GM18867 (cell line): ENCODE results near the gene CADPS.

Experiments used
- ATAC-seq: cut with Tn5 transposase; IDR thresholded peaks from one replicate; pipeline ENCODE4 v1.9.1; 2021; ENCODE audit warnings: mild to moderate bottlenecking, moderate library complexity; ENCODE audit not compliant: unreplicated experiment

The CADPS gene

DNA sequence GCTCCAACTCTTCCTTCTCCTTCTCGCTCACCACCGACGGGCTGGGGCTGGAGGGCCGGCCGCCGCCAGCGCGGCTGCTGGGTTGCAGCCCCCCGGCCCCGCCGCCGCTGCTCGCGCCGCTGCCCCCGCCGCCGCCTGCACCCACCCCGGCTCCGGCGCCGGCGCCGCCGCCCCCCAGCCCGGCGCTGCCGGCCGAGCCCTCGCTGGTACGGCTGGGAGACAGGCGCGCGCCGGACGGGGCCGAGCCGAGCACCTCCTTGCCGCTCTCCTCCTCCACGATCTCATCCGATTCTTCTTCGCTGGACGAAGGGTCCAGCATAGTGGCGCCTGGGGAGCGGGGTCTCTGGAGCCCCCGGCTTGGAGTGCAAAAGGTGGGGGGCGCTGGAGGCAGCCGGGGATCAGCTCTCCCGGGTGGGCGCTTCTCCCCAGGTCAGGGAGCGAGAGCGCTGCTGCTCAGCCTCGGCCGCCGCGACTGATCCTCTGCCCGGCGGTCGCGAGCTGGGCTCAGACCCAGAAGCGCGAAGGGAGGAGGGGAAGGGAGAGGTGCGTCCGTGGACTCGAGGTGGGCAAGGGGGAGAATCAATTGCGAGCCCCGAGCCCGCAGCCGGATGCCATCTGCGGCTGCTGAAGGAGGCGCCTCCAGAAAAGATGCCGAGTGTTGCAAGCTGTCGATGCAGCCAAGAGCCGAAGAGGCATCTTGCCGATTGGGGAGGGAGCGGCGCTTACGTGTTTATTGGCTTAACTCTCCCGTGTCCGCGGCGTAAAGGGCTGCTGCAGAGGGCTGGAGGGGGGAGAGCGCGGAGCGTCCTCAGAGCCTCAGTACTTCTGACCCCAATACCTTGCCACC, at the start of gene CADPS:
CADPS (minus strand) TSS at position 706 of the 847 bp plus-strand sequence; CDS start at position 319, 387 bp downstream.
- no peak for ATAC-seq

- ATAC-seq: no peak
Observed at GRCh38 chr3:62923066-62923465, 47.9 kb upstream of the CADPS start.

DNA sequence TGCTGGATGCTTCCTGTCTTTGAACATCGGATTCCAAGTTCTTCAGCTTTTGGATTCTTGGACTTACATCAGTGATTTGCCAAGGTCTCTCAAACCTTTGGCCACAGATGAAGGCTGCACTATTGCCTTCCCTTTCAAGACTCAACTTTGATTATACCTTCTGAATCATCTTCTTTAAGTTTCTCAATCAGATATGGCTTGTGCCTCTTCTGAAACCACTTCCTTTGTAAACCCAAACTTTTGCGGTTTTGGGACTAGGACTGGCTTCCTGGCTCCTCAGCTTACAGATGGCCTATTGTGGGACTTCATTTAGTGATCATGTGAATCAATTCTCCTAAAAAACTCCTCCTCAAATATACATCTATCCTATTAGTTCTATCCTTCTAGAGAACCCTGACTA, 47.1 kb upstream of the CADPS start:
- ATAC-seq: no peak

DNA sequence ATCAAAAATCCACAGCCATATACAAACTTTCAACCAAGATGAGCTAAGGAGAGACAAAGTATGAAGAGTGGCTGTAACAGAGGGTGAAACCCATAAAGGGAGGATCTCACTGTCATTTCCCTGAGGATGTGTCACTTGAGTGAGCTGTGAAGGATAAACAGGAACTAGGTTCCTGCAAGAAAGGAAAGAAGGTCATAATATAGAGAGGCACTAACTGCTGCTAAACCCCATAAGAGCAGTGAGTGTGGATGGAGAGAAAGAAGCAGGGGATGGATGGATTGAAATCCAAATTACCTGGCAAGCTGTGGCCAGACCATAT, 45.2 kb upstream of the CADPS start:
- ATAC-seq: no peak

DNA sequence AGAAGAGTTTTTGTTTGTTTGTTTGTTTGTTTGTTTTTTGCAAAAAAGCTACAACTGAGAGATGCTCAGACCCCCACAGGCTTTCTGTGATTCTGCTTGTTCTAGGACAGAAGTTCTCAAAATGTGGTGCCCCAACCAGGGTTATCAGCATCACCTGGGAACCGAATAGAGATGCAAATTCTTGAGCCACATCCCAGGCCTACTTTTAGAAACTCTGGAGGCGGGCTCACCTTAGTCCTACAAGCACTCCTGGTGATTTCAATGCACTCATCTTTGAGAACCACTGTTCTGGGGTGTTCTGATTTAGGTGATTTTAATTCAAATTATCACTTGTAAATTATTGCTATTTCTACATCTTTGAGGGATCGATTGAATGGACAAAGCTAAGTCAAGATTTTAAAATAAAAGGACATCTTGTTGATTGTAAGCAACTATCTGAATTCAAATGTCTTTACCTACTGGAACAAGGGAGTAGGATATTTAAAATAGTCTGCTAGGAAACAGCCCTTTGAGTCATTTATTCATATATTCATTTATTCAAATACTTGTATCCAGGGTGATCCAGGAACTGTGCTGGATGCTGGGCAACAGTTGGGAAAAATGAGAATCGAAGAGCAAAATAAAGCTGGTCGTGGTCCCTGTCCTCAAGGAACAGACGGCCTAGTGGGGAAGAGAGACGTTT, 44.7 kb upstream of the CADPS start:
- ATAC-seq: no peak

DNA sequence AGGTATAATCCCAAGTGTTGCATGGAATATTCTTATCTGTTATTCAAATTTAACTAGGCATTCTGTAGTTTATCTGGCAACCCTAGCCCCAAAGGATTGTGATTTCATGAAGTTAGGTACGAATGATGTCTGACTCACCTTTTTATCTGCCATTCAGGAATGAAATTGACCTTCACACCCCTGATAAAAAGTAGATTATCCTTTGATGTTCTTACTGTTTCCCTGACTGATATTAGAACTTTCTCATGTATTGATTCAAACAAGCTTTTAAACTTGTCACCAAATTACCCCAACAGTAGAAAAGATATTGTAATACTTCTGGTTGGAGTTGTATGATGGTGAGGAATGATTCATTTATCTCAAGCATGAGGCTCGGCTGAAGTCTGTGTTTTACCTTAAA, 43.6 kb upstream of the CADPS start:
- no peak for ATAC-seq

DNA sequence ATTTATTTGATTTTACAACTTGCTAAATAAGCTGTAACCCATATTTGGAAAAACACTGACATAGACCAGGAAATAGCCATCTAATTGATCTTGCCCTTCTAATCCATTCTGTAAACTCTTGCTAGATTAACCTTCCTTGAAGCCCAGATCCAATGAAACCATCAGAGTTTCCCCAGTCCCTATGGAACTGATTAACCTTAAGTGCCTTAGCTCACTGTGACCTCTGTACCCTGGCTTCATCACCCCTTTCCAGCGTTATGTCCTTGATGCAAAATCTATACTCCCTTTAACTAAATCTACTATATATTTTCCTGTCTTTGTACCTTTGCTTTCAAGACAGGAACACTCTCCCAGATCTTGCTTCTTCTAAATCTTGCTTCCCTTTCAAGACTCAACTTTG, 42.9 kb upstream of the CADPS start:
- ATAC-seq: no peak

DNA sequence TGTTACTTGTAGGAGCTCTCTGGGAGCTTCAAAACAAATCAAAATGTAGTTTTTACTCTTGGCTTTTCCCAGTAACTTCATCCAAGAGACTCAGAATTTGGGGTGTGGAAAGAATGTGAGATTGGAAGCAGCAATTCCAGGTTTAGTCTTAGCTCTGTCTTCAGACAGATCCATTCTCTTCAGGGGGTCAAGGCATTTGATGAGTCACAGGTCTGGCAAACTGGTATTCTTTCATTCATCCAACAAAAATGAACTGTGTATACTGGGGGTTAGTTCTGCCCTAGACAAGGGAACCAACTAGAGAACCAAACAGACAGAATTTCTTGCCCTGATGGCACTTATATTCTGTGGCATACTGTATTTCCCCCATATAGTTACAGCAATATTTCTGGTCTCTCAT, 36.3 kb upstream of the CADPS start:
- no peak for ATAC-seq

GRCh38 chr3:62905331-62905730, 30.1 kb upstream of the CADPS start:
- ATAC-seq: no peak

DNA sequence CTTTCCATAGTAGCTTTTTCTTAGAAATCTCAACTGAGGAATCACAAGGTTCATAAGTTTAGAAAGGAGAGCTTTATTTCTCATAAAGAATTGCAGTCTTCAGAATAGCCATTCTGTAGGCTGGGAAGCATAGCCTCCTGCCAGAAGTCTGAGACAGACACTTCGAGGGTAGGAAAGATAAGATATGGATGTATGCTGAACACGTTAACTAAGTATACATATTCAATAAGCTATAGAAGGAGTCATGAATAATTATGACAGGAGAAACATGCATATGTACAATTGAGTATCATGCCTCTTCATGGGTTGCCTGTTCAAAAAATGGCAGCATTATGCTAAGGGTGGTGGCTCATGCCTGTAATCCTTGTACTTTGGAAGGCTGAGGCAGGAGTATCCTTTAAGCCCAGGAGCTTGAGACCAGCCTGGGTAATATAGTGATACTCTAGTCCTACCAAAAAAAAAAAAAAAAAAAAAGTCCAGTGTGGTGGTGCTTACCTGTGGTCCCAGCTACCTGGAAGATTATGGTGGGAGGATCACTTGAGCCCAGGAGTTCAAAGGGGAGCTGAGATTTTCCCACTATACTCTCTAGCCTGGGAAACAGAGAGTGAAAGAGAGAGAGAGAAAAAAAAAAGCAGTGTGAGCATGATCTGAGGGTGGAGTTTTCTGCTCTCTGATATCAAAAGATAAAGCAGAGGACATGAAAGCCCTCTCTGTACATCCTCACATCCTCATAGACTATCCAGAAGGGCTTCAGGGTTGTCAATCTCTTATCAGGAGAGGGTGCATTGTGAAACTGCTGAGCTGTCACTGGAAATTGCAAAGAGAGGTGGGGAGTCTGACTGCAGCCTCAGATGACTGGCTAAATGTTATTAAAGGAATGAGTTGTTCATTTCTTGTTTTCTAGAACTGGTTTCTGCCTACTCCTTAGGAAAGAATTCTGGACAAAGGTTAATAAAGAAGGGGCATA, 23.6 kb upstream of the CADPS start:
- no peak for ATAC-seq

GRCh38 chr3:62895901-62896300, 20.7 kb upstream of the CADPS start:
- no peak for ATAC-seq

GRCh38 chr3:62892951-62893350, 17.7 kb upstream of the CADPS start:
- no peak for ATAC-seq

DNA sequence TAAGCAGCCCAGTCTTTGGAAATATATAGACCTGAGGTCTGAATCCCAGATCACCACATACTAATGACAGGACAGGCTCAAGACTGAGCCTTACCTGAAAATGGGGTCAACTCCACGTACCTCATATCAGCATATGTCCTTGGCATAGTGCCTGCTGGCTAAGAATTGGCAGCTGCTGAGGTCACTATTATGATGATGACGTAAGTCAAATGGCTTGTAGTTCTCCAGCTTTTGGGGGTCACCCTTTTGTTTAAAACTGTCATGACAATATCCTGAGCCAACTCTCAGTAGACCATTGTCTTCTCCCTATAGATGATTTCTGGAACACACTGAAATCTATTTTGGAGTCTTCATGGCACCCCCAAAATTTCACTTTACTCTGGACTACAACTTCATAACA, 16.8 kb upstream of the CADPS start:
- ATAC-seq: no peak

DNA sequence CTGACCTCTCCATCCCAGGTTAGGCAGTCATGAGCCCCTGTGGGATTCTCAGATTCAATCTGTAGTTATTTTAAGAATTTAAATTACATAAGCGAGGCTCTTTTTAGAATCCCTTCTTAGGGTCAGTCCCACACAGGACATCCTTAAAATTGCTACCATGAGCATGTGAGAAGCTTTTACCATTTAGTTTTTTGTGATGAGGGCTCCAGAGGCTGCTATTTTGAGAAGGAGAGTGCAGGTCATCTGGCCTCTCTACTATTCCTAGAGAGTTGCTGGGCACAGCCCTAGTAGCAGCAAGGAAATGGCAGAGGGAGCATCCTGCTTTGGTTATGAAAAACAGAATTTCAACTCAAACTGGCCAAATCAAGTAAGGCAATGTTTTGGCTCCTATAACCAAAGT, 13.6 kb upstream of the CADPS start:
- ATAC-seq: no peak

DNA sequence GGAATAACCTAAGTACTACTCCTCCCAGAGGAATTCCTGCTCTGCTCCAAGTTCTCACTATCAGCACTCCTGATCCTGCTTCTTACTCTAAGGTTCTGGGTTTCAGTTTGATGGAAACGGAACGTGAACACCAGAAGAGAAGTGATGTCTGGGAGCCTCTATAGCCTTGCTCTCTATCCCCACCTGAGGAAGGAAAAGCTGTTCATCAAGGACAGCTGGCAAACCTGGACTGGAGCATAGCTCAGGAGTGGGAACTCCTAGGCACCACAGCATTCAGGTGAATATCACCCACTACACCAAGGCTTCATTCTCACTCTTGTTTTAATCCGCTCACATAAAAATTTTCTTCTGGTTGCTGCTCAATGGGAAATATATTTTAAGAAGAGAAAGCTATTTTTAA, 13.0 kb upstream of the CADPS start:
- no peak for ATAC-seq

DNA sequence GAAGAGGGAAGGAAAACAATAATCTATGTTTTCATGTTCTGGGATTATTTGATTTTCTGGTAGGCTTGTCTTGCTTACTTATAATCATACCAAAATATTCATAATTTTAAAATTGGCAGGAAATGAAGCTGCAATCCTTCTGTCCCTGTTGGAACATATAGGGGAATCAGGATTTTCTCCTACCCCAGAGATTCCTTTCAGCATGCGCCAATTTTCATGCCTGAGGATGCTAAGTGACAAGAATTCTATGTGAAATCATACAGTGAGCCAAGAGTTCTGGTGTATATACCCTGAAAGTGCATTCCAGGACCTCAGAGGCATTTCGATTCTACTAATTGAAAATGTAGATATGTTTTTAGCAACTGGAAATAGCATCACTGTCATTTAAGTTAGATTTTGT, 9.9 kb upstream of the CADPS start:
- no peak for ATAC-seq

DNA sequence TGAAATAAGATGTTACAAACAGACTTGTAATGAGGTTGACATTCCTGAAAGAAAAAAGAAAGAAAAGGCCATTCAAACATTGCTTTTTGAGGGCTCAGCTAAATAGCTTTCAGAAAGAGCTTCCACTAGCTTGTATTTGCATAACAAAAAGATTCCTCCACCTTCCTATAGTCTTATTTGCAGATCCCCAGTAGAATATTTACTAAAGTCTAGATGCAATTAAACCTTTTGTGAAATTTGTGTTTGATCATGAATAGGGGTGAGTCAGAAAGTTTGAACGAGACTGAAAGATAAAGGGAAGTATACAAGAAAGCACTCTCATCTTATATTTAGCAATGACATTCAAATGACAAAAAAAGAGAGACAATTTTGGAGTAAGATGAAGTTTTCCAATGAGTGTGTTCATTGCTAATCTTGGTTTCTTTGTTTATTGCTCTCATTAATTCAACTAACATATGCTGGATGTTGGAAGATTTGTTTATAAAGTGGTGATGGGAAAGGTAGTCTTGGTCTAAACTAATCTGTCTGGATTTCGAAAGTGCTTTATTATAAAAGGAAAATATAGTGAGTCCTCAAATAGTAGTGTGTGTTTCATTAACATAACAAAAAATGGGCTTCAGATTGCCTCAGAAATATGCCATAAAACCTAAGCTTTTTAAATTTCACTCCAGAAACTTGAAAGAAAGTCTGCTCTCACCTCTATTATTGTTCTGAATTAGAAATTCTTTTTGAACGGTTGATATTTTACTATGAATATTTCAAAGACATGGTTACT, 9.1 kb upstream of the CADPS start:
- ATAC-seq: no peak

GRCh38 chr3:62882676-62883200, 7.5 kb upstream of the CADPS start:
- no peak for ATAC-seq

GRCh38 chr3:62876064-62876463, 848 bp upstream of the CADPS start:
- no peak for ATAC-seq

DNA sequence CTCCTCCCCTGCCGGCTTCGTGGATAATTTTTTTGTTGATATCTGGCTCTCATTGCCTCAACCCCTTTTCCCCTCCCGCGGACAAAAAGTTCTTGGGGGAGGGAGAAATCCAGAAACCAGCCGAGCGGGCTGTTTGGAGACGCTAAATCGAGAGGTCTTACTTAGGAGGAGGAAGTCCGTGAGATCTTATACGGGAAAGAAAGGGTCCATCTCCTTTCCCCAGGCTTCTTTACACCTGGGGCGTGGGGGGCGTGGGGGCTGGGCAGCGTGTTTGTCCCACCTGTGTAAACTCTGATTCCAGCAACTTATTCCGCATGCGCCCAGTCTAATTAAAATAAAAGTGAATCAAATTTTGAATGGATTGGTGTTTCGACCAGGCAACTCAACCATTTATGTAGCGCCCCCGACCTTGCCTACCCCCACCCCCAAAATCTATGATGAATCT, 364 bp upstream of the CADPS start:
- ATAC-seq: no peak
